ENCODE data around the gene EFNA1.
A peak's percentile ranks its signal among the peaks of the same experiment; 100 is the strongest.

The EFNA1 gene

DNA sequence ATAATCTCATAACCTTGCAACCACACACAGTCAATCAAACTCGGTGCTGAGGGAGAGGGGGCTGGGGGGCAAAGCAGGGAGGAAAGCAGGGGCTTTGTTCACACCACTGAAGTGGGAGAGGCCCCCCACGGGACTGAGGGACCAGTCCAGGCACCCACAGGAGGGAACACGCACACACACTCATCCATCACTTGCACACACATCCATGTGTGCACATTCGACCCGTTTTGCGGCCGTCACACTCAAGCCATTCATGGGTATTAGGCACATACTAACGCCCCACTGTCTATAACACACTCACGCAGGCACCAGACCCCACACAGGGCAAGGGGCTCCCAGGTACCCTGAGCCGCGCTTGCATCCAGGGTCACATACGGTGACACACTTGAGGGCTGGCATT, 35.0 kb upstream of the EFNA1 start:
- DNase-seq: no peak
- no peak overlapping the region for H3K4me2 ChIP-seq (ENCODE audit: low read depth, low read length)
- H3F3A ChIP-seq (ENCODE audit: insufficient read depth, low read length): no peaks in the 10 kb centered on the region
- H3K9me3 ChIP-seq (replicated peaks; ENCODE audit: insufficient read depth, low read length): no peaks in the 10 kb centered on the region
- no peaks in the 10 kb centered on the region for H3K36me3 ChIP-seq (replicated peaks; ENCODE audit: insufficient read depth, low read length)
- no peak overlapping the region for H3K27ac ChIP-seq (ENCODE audit: low read length)
- peaks cover 19% of the 10 kb centered on the region for H3K4me1 ChIP-seq (ENCODE audit: low read length)
- TF ChIP-seq EZH2 (optimal IDR thresholded peaks at IDR 0.05; ENCODE audit: low read depth, low read length): no peak
- no peak for TF ChIP-seq CTCF (IDR thresholded peaks at IDR 0.05; ENCODE audit: low read length)
- TF ChIP-seq EZH2phosphoT487 (IDR thresholded peaks at IDR 0.05; ENCODE audit: low read length): no peak
- H3K9me2 ChIP-seq (replicated peaks; ENCODE audit: insufficient read depth, low read length): no peaks in the 10 kb centered on the region
- no peak overlapping the region for H3K9ac ChIP-seq (ENCODE audit: low read length)
- no peaks in the 10 kb centered on the region for H4K20me1 ChIP-seq (ENCODE audit: insufficient read depth, low read length)
- H3K27me3 ChIP-seq (replicated peaks; ENCODE audit: insufficient read depth, low read length): peaks cover 26% of the 10 kb centered on the region
- no peak overlapping the region for H2AFZ ChIP-seq (ENCODE audit: low read length)
- H3K4me3 ChIP-seq (ENCODE audit: low read length): no peak overlapping the region
- H3K79me2 ChIP-seq (ENCODE audit: low read length): no peaks in the 10 kb centered on the region

- no peak overlapping the region for H3K4me2 ChIP-seq (ENCODE audit: low read depth, low read length)
- no peaks in the 10 kb centered on the region for H4K20me1 ChIP-seq (ENCODE audit: insufficient read depth, low read length)
- H3K27ac ChIP-seq (ENCODE audit: low read length): no peak overlapping the region
- no peaks in the 10 kb centered on the region for H3K9me3 ChIP-seq (replicated peaks; ENCODE audit: insufficient read depth, low read length)
- peak overlapping the region; percentile 16; the same call in 1 of the 2 replicates for H2AFZ ChIP-seq (ENCODE audit: low read length)
- no peak overlapping the region for H3K9ac ChIP-seq (ENCODE audit: low read length)
- H3K27me3 ChIP-seq (replicated peaks; ENCODE audit: insufficient read depth, low read length): peaks cover 26% of the 10 kb centered on the region
- no peaks in the 10 kb centered on the region for H3K36me3 ChIP-seq (replicated peaks; ENCODE audit: insufficient read depth, low read length)
- H3K4me3 ChIP-seq (ENCODE audit: low read length): no peak overlapping the region
- TF ChIP-seq CTCF (IDR thresholded peaks at IDR 0.05; ENCODE audit: low read length) (peak; percentile 52), EZH2phosphoT487 (IDR thresholded peaks at IDR 0.05; ENCODE audit: low read length) (no peak), EZH2 (optimal IDR thresholded peaks at IDR 0.05; ENCODE audit: low read depth, low read length) (no peak)
- H3K9me2 ChIP-seq (replicated peaks; ENCODE audit: insufficient read depth, low read length): no peaks in the 10 kb centered on the region
- no peaks in the 10 kb centered on the region for H3K79me2 ChIP-seq (ENCODE audit: low read length)
- peak; percentile 49 for DNase-seq
- H3K4me1 ChIP-seq (ENCODE audit: low read length): peaks cover 19% of the 10 kb centered on the region
- H3F3A ChIP-seq (ENCODE audit: insufficient read depth, low read length): no peaks in the 10 kb centered on the region
Observed at GRCh38 chr1:155093911-155094621, 33.6 kb upstream of the EFNA1 start.

DNA sequence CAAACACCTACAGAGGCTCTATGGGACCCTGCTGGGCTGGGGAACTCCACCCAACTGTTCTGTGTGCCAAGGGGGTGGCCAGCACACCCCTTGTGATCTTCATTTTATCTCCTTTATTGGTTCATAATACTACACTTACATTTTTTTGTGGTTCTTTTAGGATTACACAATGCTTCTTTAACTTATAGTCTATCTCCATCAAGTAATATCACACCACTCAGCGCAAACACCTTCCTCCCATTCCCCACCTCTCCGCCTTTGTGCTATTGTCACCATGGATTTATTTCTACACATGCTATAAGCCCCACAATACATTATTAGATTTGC, 33.1 kb upstream of the EFNA1 start:
- Histone ChIP-seq H3K36me3 (replicated peaks; ENCODE audit: insufficient read depth, low read length) (no peaks in the 10 kb centered on the region), H3K9me2 (replicated peaks; ENCODE audit: insufficient read depth, low read length) (no peaks in the 10 kb centered on the region), H3K27me3 (replicated peaks; ENCODE audit: insufficient read depth, low read length) (peaks cover 26% of the 10 kb centered on the region), H3K4me2 (ENCODE audit: low read depth, low read length) (no peak overlapping the region), H3F3A (ENCODE audit: insufficient read depth, low read length) (no peaks in the 10 kb centered on the region), H4K20me1 (ENCODE audit: insufficient read depth, low read length) (no peaks in the 10 kb centered on the region), H3K79me2 (ENCODE audit: low read length) (no peaks in the 10 kb centered on the region), H2AFZ (ENCODE audit: low read length) (no peak overlapping the region), H3K27ac (ENCODE audit: low read length) (no peak overlapping the region), H3K4me1 (ENCODE audit: low read length) (peaks cover 19% of the 10 kb centered on the region), H3K9ac (ENCODE audit: low read length) (no peak overlapping the region), H3K4me3 (ENCODE audit: low read length) (no peak overlapping the region), H3K9me3 (replicated peaks; ENCODE audit: insufficient read depth, low read length) (no peaks in the 10 kb centered on the region)
- DNase-seq: no peak
- TF ChIP-seq EZH2 (optimal IDR thresholded peaks at IDR 0.05; ENCODE audit: low read depth, low read length): no peak
- TF ChIP-seq CTCF (IDR thresholded peaks at IDR 0.05; ENCODE audit: low read length): no peak
- no peak for TF ChIP-seq EZH2phosphoT487 (IDR thresholded peaks at IDR 0.05; ENCODE audit: low read length)
